ENCODE data around the gene SYNCRIP.
"Not testable (repeated sequence)": the region's sequence is repeated elsewhere in the genome, so short reads cannot be mapped to it uniquely, and the experiment has no call there.

SYNCRIP gene

GRCh38 chr6:85669735-85670194 is 27.1 kb upstream of the SYNCRIP start:
- peak; percentile 59 for DNase-seq

- no peak for DNase-seq
Observed at GRCh38 chr6:85662251-85662650, 19.6 kb upstream of the SYNCRIP start.

GRCh38 chr6:85660181-85660611 is 17.5 kb upstream of the SYNCRIP start:
- DNase-seq = no peak

- no peak for DNase-seq
Observed at GRCh38 chr6:85650606-85651005, 7.9 kb upstream of the SYNCRIP start.

- DNase-seq = no peak
Observed at GRCh38 chr6:85644279-85644762, 1.6 kb upstream of the SYNCRIP start.

- DNase-seq = peak; percentile 64
Observed at GRCh38 chr6:85643537-85644278, 1.0 kb upstream of the SYNCRIP start.

- DNase-seq = peak; percentile 58
Observed at GRCh38 chr6:85641897-85642773, 551 bp downstream of the SYNCRIP start.

GRCh38 chr6:85641522-85641896 is 1.2 kb downstream of the SYNCRIP start:
- DNase-seq = no peak

GRCh38 chr6:85640821-85641220 is 1.9 kb downstream of the SYNCRIP start:
- no peak for DNase-seq

GRCh38 chr6:85637579-85637978 is 5.1 kb downstream of the SYNCRIP start:
- DNase-seq = no peak

- DNase-seq = no peak
Observed at GRCh38 chr6:85632164-85632942, 10.3 kb downstream of the SYNCRIP start.

- not testable (repeated sequence) for DNase-seq
Observed at GRCh38 chr6:85631117-85631516, 11.6 kb downstream of the SYNCRIP start.

GRCh38 chr6:85628353-85628752 is 14.3 kb downstream of the SYNCRIP start:
- DNase-seq = no peak

GRCh38 chr6:85620308-85620707 is 22.4 kb downstream of the SYNCRIP start:
- DNase-seq = no peak

- DNase-seq = no peak
Observed at GRCh38 chr6:85614780-85615179, 27.9 kb downstream of the SYNCRIP start.

- DNase-seq = no peak
Observed at GRCh38 chr6:85612690-85613474, 29.8 kb downstream of the SYNCRIP start.

GRCh38 chr6:85610182-85610895 is 32.3 kb downstream of the SYNCRIP start:
- no peak for DNase-seq

GRCh38 chr6:85602100-85602499 is 40.6 kb downstream of the SYNCRIP start:
- no peak for DNase-seq

GRCh38 chr6:85600713-85601313 is 41.9 kb downstream of the SYNCRIP start:
- DNase-seq = no peak

- no peak for DNase-seq
Observed at GRCh38 chr6:85594197-85594930, 48.3 kb downstream of the SYNCRIP start.
